GM20000 (cell line): ENCODE measurements around the gene ZFYVE9.
A peak's percentile ranks its signal among the peaks of the same experiment; 100 is the strongest.

Experiments used
- DNase-seq: peaks from one replicate; pipeline ENCODE4 v3.0.0; 2012; ENCODE audit warnings: low spot score
- TF ChIP-seq, protein P1 (sequence below): IDR thresholded peaks from 2 replicates; pipeline ENCODE4 v1.5.1; 2012; ENCODE audit warnings: mild to moderate bottlenecking, control low read depth; ENCODE audit errors: extremely low read depth, missing control alignments

Gene ZFYVE9

DNA sequence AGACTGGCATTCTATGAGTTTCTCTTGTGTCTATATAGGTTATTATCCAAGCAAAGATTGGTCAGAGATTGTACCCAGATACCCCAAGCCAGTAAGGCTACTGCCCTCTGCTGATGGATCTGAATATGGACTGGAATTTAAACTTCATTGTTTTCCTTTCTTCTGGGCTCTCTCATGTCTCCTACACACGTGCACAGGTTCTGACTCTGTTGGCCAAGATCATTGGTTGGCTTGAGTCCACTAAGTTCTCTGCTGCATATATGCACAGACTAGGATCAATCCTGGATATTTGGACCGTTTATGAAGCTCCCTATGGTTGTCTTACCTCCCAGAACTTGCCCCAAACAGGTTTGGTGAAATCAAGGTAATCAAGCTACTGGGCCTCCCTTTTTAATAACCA, 154.5 kb downstream of the ZFYVE9 start:
- TF ChIP-seq, protein P1, sequence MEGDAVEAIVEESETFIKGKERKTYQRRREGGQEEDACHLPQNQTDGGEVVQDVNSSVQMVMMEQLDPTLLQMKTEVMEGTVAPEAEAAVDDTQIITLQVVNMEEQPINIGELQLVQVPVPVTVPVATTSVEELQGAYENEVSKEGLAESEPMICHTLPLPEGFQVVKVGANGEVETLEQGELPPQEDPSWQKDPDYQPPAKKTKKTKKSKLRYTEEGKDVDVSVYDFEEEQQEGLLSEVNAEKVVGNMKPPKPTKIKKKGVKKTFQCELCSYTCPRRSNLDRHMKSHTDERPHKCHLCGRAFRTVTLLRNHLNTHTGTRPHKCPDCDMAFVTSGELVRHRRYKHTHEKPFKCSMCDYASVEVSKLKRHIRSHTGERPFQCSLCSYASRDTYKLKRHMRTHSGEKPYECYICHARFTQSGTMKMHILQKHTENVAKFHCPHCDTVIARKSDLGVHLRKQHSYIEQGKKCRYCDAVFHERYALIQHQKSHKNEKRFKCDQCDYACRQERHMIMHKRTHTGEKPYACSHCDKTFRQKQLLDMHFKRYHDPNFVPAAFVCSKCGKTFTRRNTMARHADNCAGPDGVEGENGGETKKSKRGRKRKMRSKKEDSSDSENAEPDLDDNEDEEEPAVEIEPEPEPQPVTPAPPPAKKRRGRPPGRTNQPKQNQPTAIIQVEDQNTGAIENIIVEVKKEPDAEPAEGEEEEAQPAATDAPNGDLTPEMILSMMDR, result peak; percentile 51
- peak; percentile 62 for DNase-seq

DNA sequence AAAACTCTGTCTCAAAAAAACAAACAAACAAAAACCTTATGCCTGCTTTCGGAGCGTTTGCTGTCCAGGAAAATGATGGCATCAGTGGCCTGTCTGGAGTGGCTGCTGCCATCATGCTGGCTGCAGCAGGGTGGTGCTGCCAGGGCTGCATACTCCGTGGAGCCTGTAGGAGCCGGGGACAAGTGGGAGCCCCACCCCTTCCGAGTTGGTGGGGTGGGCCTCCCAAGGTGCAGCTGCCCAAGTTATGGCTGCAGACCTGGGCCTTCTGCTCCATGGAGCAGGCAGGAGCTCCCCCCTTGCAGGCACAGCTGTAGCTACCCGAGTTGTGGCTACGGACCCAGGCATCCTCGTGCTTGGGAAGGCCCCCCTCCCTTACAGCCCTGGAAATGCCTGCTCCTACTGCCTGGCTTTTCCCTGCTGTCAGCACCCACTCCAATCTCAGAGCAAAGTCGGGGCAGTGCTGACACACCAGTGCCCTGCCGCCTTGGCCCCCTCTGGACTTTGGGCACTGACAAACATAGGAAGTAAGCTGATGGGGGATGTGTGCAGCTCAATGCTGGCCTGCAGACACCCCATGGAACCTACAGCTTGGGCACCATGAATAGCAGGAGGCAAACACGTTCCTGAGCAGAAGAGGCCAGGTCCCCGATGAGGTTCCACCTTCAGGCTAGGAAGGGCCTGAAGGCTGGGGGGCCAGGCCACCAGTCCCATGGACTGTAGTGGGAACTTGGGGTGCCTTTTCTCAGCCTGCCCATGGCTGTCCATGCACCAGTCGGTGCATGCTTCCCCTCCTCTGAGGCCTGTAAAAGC, 163.7 kb downstream of the ZFYVE9 start:
- no peak for DNase-seq
- TF ChIP-seq, protein P1, result no peak

- no peak for DNase-seq
- TF ChIP-seq, protein P1, result no peak
These were observed 164.5 kb downstream of the ZFYVE9 start for GRCh38 chr1:52306227-52307006.

GRCh38 chr1:52321061-52321460, 179.2 kb downstream of the ZFYVE9 start:
- TF ChIP-seq, protein P1, result no peak
- no peak for DNase-seq

GRCh38 chr1:52323731-52324130, 181.8 kb downstream of the ZFYVE9 start:
- TF ChIP-seq, protein P1, result no peak
- DNase-seq, result no peak

GRCh38 chr1:52325786-52326185, 183.9 kb downstream of the ZFYVE9 start:
- TF ChIP-seq, protein P1, result no peak
- no peak for DNase-seq

GRCh38 chr1:52328615-52329014, 186.7 kb downstream of the ZFYVE9 start:
- TF ChIP-seq, protein P1, result no peak
- DNase-seq, result no peak
